Measurements from ENCODE around the gene KIF21A.
A peak's percentile ranks its signal among the peaks of the same experiment; 100 is the strongest.

Gene KIF21A, protein sequence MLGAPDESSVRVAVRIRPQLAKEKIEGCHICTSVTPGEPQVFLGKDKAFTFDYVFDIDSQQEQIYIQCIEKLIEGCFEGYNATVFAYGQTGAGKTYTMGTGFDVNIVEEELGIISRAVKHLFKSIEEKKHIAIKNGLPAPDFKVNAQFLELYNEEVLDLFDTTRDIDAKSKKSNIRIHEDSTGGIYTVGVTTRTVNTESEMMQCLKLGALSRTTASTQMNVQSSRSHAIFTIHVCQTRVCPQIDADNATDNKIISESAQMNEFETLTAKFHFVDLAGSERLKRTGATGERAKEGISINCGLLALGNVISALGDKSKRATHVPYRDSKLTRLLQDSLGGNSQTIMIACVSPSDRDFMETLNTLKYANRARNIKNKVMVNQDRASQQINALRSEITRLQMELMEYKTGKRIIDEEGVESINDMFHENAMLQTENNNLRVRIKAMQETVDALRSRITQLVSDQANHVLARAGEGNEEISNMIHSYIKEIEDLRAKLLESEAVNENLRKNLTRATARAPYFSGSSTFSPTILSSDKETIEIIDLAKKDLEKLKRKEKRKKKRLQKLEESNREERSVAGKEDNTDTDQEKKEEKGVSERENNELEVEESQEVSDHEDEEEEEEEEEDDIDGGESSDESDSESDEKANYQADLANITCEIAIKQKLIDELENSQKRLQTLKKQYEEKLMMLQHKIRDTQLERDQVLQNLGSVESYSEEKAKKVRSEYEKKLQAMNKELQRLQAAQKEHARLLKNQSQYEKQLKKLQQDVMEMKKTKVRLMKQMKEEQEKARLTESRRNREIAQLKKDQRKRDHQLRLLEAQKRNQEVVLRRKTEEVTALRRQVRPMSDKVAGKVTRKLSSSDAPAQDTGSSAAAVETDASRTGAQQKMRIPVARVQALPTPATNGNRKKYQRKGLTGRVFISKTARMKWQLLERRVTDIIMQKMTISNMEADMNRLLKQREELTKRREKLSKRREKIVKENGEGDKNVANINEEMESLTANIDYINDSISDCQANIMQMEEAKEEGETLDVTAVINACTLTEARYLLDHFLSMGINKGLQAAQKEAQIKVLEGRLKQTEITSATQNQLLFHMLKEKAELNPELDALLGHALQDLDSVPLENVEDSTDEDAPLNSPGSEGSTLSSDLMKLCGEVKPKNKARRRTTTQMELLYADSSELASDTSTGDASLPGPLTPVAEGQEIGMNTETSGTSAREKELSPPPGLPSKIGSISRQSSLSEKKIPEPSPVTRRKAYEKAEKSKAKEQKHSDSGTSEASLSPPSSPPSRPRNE (N-terminal part only)

DNA sequence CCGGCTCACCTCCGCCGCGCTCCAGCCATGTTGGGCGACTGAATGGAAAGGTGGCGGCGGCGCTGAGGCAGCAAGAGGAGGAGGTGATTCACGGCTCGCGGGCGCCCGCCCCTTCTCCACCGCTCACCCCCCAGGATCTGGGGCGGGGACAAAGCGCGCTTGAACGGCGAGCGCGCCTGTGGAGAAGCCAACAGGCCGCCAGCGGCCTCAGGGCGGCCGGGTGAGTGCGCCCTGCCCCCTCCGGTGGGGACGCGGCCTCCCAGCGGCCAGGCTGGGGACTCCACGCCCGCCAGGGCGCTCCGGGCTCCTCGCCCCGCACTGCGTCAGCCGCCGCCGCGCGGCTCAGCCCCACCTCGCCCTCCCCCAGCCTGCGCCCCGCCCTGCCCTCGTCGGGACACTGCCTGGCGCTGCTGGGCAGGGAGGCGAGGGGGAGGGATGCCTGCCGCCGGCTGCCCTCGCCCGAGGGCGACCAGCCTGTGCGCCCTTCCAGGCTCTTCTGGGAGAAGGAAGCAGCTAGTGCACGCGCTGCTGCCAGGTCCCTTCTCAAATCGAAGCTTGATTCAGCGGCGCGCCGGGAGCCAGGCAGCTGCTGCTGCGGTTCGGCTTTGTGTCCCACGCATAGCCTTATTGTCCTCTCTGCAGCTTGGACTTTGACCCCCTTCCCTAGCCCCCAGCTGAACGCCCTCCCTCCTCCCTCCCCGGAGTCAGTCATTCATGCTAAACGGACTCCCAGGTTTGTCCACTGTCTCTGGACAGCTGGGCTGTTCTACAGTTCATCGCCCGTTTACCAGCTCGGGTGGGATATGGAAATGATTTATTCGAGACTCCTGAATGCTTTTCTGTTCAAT lies at the start of gene KIF21A:
Gene KIF21A (minus strand): TSS at position 40 of the 848 bp plus-strand sequence. CDS start 150 bp downstream, outside the sequence.
- TF ChIP-seq CREB1 (IDR thresholded peaks at IDR 0.05; ENCODE audit: low read depth): no peak
- TF ChIP-seq EGR1 (IDR thresholded peaks at IDR 0.05): 0 out of 2 replicates have a peak, but pooled peaks have one; percentile 19
- peak; percentile 89 for TF ChIP-seq YY1 (IDR thresholded peaks at IDR 0.05; ENCODE audit: low read depth)
- TF ChIP-seq EP300 (IDR thresholded peaks at IDR 0.05; ENCODE audit: borderline replicate concordance): peak; percentile 29; the same call in 1 of the 2 replicates
- no peak; the same call in 1 of the 2 replicates for TF ChIP-seq ZBTB7A (IDR thresholded peaks at IDR 0.05; ENCODE audit: low read depth)
- peak; percentile 43; the same call in 1 of the 2 replicates for TF ChIP-seq TEAD4 (IDR thresholded peaks at IDR 0.05)
- TF ChIP-seq, protein P1, sequence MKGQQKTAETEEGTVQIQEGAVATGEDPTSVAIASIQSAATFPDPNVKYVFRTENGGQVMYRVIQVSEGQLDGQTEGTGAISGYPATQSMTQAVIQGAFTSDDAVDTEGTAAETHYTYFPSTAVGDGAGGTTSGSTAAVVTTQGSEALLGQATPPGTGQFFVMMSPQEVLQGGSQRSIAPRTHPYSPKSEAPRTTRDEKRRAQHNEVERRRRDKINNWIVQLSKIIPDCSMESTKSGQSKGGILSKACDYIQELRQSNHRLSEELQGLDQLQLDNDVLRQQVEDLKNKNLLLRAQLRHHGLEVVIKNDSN (IDR thresholded peaks at IDR 0.05): 0 out of 2 replicates have a peak, but pooled peaks have one; percentile 3
- TF ChIP-seq RAD21 (IDR thresholded peaks at IDR 0.05; ENCODE audit: low read depth): no peak
- TF ChIP-seq TCF12 (IDR thresholded peaks at IDR 0.05; ENCODE audit: low read depth): peak; percentile 68; the same call in 1 of the 2 replicates
- TF ChIP-seq FOXM1 (IDR thresholded peaks at IDR 0.05; ENCODE audit: borderline replicate concordance, low read depth): no peak
- peak; percentile 84 for TF ChIP-seq TAF1 (IDR thresholded peaks at IDR 0.05; ENCODE audit: low read depth)
- TF ChIP-seq, protein P2, sequence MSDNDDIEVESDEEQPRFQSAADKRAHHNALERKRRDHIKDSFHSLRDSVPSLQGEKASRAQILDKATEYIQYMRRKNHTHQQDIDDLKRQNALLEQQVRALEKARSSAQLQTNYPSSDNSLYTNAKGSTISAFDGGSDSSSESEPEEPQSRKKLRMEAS (IDR thresholded peaks at IDR 0.05): peak; percentile 91
- no peak for TF ChIP-seq CEBPB (IDR thresholded peaks at IDR 0.05)
- no peak for TF ChIP-seq REST (IDR thresholded peaks at IDR 0.05; ENCODE audit: low read depth)
- TF ChIP-seq NFIC (IDR thresholded peaks at IDR 0.05): no peak

GRCh38 chr12:39490500-39491282 lies 47.8 kb upstream of the KIF21A start:
- TF ChIP-seq TAF1 (IDR thresholded peaks at IDR 0.05; ENCODE audit: low read depth) (no peak), CREB1 (IDR thresholded peaks at IDR 0.05; ENCODE audit: low read depth) (no peak), FOXM1 (IDR thresholded peaks at IDR 0.05; ENCODE audit: borderline replicate concordance, low read depth) (no peak), CEBPB (IDR thresholded peaks at IDR 0.05) (no peak), TCF12 (IDR thresholded peaks at IDR 0.05; ENCODE audit: low read depth) (no peak), YY1 (IDR thresholded peaks at IDR 0.05; ENCODE audit: low read depth) (no peak), RAD21 (IDR thresholded peaks at IDR 0.05; ENCODE audit: low read depth) (no peak), TEAD4 (IDR thresholded peaks at IDR 0.05) (no peak), EP300 (IDR thresholded peaks at IDR 0.05; ENCODE audit: borderline replicate concordance) (no peak), NFIC (IDR thresholded peaks at IDR 0.05) (no peak), ZBTB7A (IDR thresholded peaks at IDR 0.05; ENCODE audit: low read depth) (no peak), EGR1 (IDR thresholded peaks at IDR 0.05) (no peak), REST (IDR thresholded peaks at IDR 0.05; ENCODE audit: low read depth) (no peak)
- TF ChIP-seq, protein P1 (IDR thresholded peaks at IDR 0.05): no peak
- TF ChIP-seq, protein P2 (IDR thresholded peaks at IDR 0.05): no peak

DNA sequence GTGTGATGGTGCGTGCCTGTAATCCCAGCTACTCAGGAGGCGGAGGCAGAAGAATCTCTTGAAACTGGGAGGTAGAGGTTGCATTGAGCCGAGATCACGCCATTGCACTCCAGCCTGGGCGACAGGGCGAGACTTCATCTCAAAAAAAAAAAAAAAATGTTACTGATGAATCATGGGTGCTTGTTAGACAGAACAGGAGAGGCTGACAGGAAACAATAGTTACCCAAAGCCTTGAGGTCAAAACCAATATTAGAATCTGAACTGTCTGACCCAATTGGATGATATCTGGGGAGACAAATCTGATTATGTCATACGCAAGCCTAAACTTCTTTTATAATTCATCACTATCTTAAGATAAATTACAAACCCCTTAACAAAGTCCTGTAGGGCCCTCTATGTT lies 40.7 kb upstream of the KIF21A start:
- TF ChIP-seq CEBPB (IDR thresholded peaks at IDR 0.05) (no peak), NFIC (IDR thresholded peaks at IDR 0.05) (no peak), EP300 (IDR thresholded peaks at IDR 0.05; ENCODE audit: borderline replicate concordance) (no peak), EGR1 (IDR thresholded peaks at IDR 0.05) (no peak), TEAD4 (IDR thresholded peaks at IDR 0.05) (no peak), YY1 (IDR thresholded peaks at IDR 0.05; ENCODE audit: low read depth) (no peak), REST (IDR thresholded peaks at IDR 0.05; ENCODE audit: low read depth) (no peak)
- TF ChIP-seq, protein P2 (IDR thresholded peaks at IDR 0.05): no peak
- TF ChIP-seq, protein P1 (IDR thresholded peaks at IDR 0.05): no peak

Measured in Ishikawa (cell line).